Fibroblast of lung (primary cell): Measurements from ENCODE around the gene FGFR3. TPM values are rescaled to one million over a fixed set of nuclear protein-coding genes. Genes with fewer than 3 reads are reported as not detected.

ENCODE experiments used
- DNase-seq, 2 donors: peaks; one replicate each; pipeline versions ENCODE4 v3.0.0 to v3.0.0-alpha.2; 2010; ENCODE audit warnings: low read depth in 2 of 2
- H2AFZ ChIP-seq: 2 replicates; pipeline ENCODE4 v1.5.1; 2012; ENCODE audit warnings: low read length, control low read depth, inconsistent platforms
- H3K27ac ChIP-seq: 2 replicates; pipeline ENCODE4 v1.5.1; 2011; ENCODE audit warnings: low read length, control low read depth; ENCODE audit not compliant: insufficient read depth
- H3K27me3 ChIP-seq: 2 replicates; pipeline ENCODE4 v1.5.1; 2011; ENCODE audit warnings: mild to moderate bottlenecking, low read length; ENCODE audit not compliant: control insufficient read depth, insufficient read depth
- H3K36me3 ChIP-seq: 2 replicates; pipeline ENCODE4 v1.5.1; 2011; ENCODE audit warnings: low read length; ENCODE audit not compliant: control insufficient read depth, insufficient read depth
- H3K4me1 ChIP-seq: 2 replicates; pipeline ENCODE4 v1.5.1; 2011; ENCODE audit warnings: low read length; ENCODE audit not compliant: control insufficient read depth, insufficient read depth; ENCODE audit errors: extremely low read depth
- H3K4me2 ChIP-seq: 2 replicates; pipeline ENCODE4 v1.5.1; 2011; ENCODE audit warnings: low read length, control low read depth; ENCODE audit not compliant: insufficient read depth; ENCODE audit errors: extremely low read depth
- H3K4me3 ChIP-seq, 4 experiments: fragments of 200-600 bp in 1 of 4; sonication (generic) in 1 of 4; replicated peaks in 1 of 4; 2 replicates each; pipeline ENCODE4 v1.5.1; 2011 to 2016; ENCODE audit warnings: low read length in 4 of 4, low read depth in 3 of 4, mild to moderate bottlenecking in 3 of 4, control low read depth in 2 of 4, inconsistent platforms in 1 of 4, mixed read lengths in 1 of 4; ENCODE audit not compliant: insufficient read depth in 1 of 4; ENCODE audit errors: control extremely low read depth in 1 of 4
- H3K79me2 ChIP-seq: 2 replicates; pipeline ENCODE4 v1.5.1; 2012; ENCODE audit warnings: mild to moderate bottlenecking, low read length, inconsistent platforms; ENCODE audit not compliant: control insufficient read depth, insufficient read depth
- H3K9ac ChIP-seq: 2 replicates; pipeline ENCODE4 v1.5.1; 2011; ENCODE audit warnings: mild to moderate bottlenecking, low read length, control low read depth; ENCODE audit not compliant: insufficient read depth
- H3K9me3 ChIP-seq: 2 replicates; pipeline ENCODE4 v1.5.1; 2012; ENCODE audit warnings: low read depth, low read length; ENCODE audit not compliant: control insufficient read depth, insufficient read depth
- H4K20me1 ChIP-seq: 2 replicates; pipeline ENCODE4 v1.5.1; 2011; ENCODE audit warnings: low read length; ENCODE audit not compliant: control insufficient read depth, insufficient read depth; ENCODE audit errors: extremely low read depth
- EZH2 ChIP-seq: IDR thresholded peaks from 2 replicates; pipeline ENCODE4 v1.5.1; 2012; ENCODE audit warnings: low read length, control low read depth, mild to moderate bottlenecking; ENCODE audit errors: missing control alignments
- polyA plus RNA-seq, 2 donors: library from polyadenylated mRNA; depleted of rRNA in 1 of 2; stranded (reverse) in 1 of 2; unstranded in 1 of 2; fragments of >200 nt; gene quantifications; 2 replicates each; pipeline ENCODE4 v1.2.1, GENCODE V29; 2011 to 2012; ENCODE audit warnings: missing spikeins in 1 of 2
- total RNA-seq: library from RNA; depleted of rRNA; stranded (reverse); fragments of >200 nt; gene quantifications from 2 replicates; pipeline ENCODE4 v1.2.1, GENCODE V29; 2014
- TF ChIP-seq, protein P1 (sequence below), 2 donors: IDR thresholded peaks in 1 of 2; conservative IDR thresholded peaks in 1 of 2; 1 replicate in 1 of 2; 2 replicates in 1 of 2; pipeline ENCODE4 v1.5.1; 2011 to 2012; ENCODE audit warnings: low read length in 2 of 2, control low read depth in 1 of 2, inconsistent platforms in 1 of 2, low read depth in 1 of 2, mild to moderate bottlenecking in 1 of 2

The FGFR3 gene
- total and polyA plus RNA-seq, 2 donors (not counting 1 experiment from before 2014, with no cell fraction given): 0.11 to 0.33 TPM

- H3K36me3 ChIP-seq: no peaks in the 10 kb centered on the region
- no peaks in the 10 kb centered on the region for H3K79me2 ChIP-seq
- H3K4me3 ChIP-seq: no peak overlapping the region
- H3K4me2 ChIP-seq: no peak overlapping the region
- H3K4me1 ChIP-seq: no peaks in the 10 kb centered on the region
- H3K27me3 ChIP-seq: no peaks in the 10 kb centered on the region
- H3K9ac ChIP-seq: no peak overlapping the region
- no peak for DNase-seq
- TF ChIP-seq, protein P1, sequence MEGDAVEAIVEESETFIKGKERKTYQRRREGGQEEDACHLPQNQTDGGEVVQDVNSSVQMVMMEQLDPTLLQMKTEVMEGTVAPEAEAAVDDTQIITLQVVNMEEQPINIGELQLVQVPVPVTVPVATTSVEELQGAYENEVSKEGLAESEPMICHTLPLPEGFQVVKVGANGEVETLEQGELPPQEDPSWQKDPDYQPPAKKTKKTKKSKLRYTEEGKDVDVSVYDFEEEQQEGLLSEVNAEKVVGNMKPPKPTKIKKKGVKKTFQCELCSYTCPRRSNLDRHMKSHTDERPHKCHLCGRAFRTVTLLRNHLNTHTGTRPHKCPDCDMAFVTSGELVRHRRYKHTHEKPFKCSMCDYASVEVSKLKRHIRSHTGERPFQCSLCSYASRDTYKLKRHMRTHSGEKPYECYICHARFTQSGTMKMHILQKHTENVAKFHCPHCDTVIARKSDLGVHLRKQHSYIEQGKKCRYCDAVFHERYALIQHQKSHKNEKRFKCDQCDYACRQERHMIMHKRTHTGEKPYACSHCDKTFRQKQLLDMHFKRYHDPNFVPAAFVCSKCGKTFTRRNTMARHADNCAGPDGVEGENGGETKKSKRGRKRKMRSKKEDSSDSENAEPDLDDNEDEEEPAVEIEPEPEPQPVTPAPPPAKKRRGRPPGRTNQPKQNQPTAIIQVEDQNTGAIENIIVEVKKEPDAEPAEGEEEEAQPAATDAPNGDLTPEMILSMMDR (conservative IDR thresholded peaks at IDR 0.05 in 1 of 2, IDR thresholded peaks at IDR 0.05 in 1 of 2; ENCODE audit: low read depth in 1 of 2, low read length in 2 of 2): no peak
- no peak for TF ChIP-seq EZH2
- no peak overlapping the region for H3K27ac ChIP-seq
- no peak overlapping the region for H2AFZ ChIP-seq
- H4K20me1 ChIP-seq: peaks cover 2% of the 10 kb centered on the region
- no peaks in the 10 kb centered on the region for H3K9me3 ChIP-seq
Measured at GRCh38 chr4:1750381-1751154, 42.5 kb upstream of the FGFR3 start.

GRCh38 chr4:1751155-1751918 lies 41.8 kb upstream of the FGFR3 start:
- no peak for DNase-seq
- H2AFZ ChIP-seq: no peak overlapping the region
- H3K4me2 ChIP-seq: no peak overlapping the region
- TF ChIP-seq EZH2: no peak
- TF ChIP-seq, protein P1 (conservative IDR thresholded peaks at IDR 0.05 in 1 of 2, IDR thresholded peaks at IDR 0.05 in 1 of 2; ENCODE audit: low read depth in 1 of 2, low read length in 2 of 2): no peak
- H3K4me1 ChIP-seq: no peaks in the 10 kb centered on the region
- H3K4me3 ChIP-seq: no peak overlapping the region
- no peaks in the 10 kb centered on the region for H4K20me1 ChIP-seq
- H3K9me3 ChIP-seq: no peaks in the 10 kb centered on the region
- H3K27ac ChIP-seq: no peak overlapping the region
- no peaks in the 10 kb centered on the region for H3K36me3 ChIP-seq
- H3K79me2 ChIP-seq: no peaks in the 10 kb centered on the region
- H3K27me3 ChIP-seq: no peaks in the 10 kb centered on the region
- H3K9ac ChIP-seq: no peak overlapping the region

DNA sequence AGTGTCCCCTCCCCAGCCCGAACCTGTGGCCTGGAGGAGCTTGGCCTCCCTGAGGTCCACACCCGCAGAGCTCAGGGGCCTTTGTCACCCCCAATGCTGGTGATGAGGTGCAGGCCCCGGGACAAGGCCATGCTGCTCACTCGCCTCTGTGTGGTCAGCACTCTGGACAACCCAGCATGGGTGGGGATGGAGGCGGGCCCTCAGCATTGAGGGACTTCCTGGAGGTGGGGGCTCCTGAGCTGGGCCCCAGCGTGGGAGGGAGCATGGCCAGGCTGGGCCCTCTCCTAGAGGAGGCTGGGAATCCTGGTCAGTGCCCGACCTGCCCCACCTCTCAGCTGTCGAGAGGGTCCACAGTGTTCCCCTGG lies 41.2 kb upstream of the FGFR3 start:
- Histone ChIP-seq H3K9ac (no peak overlapping the region), H3K27me3 (no peaks in the 10 kb centered on the region), H3K4me1 (no peaks in the 10 kb centered on the region), H3K36me3 (no peaks in the 10 kb centered on the region), H3K79me2 (no peaks in the 10 kb centered on the region), H3K27ac (no peak overlapping the region), H3K4me2 (no peak overlapping the region), H2AFZ (no peak overlapping the region), H4K20me1 (no peaks in the 10 kb centered on the region), H3K4me3 (no peak overlapping the region), H3K9me3 (no peaks in the 10 kb centered on the region)
- TF ChIP-seq, protein P1 (conservative IDR thresholded peaks at IDR 0.05 in 1 of 2, IDR thresholded peaks at IDR 0.05 in 1 of 2; ENCODE audit: low read depth in 1 of 2, low read length in 2 of 2): no peak
- TF ChIP-seq EZH2: no peak
- no peak for DNase-seq
